NCI-H524 treated with DMSO at 0.1 percent for 48 hours (cell line): Measurements from ENCODE around the gene OR51B4.
"Not testable (repeated sequence)": the region's sequence is repeated elsewhere in the genome, so short reads cannot be mapped to it uniquely, and the experiment has no call there.

ENCODE experiments used
- DNase-seq: peaks from one replicate; lab custom pipeline; 2025; lab: John Stamatoyannopoulos, UW

Gene OR51B4

DNA sequence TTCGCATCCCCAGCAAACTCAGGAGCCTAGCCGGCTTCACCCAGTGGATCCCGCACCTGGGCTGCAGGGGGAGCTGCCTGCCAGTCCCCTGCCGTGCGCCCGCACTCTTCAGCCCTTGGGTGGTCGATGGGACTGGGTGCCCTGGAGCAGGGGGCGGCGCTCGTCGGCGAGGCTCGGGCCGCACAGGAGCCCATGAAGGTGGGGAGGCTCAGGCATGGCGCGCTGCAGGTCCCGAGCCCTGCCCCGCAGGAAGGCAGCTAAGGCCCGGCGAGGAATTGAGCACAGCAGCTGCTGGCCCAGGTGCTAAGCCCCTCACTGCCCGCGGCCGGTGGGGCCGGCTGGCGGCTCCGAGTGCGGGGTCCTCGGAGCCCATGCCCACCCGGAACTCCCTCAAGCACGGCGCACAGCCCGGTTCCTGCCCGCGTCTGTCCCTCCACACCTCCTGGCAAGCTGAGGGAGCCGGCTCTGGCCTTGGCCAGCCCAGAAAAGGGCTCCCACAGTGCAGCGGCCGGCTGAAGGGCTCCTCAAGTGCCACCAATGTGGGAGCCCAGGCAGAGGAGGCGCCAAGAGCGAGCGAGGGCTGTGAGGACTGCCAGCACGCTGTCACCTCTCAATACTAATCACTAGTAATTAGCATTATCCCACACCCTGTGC is 7.3 kb downstream of the OR51B4 start:
- not testable (repeated sequence) for DNase-seq

DNA sequence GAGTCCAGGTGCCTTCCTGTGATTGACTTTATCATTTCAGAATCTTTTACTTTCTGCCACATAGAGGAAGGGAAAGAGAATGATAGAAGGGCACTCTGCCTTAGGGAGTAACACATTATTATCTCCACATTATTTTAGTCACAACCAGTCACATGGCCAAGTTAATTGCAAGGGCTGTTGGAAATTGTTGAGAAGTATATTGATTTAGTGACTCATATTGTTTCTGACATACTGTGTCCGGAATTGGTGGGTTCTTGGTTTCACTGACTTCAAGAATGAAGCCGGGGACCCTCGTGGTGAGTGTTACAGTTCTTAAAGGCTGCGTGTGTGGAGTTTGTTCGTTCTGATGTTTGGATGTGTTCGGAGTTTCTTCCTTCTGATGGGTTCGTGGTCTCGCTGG is 8.7 kb downstream of the OR51B4 start:
- DNase-seq = no peak

DNA sequence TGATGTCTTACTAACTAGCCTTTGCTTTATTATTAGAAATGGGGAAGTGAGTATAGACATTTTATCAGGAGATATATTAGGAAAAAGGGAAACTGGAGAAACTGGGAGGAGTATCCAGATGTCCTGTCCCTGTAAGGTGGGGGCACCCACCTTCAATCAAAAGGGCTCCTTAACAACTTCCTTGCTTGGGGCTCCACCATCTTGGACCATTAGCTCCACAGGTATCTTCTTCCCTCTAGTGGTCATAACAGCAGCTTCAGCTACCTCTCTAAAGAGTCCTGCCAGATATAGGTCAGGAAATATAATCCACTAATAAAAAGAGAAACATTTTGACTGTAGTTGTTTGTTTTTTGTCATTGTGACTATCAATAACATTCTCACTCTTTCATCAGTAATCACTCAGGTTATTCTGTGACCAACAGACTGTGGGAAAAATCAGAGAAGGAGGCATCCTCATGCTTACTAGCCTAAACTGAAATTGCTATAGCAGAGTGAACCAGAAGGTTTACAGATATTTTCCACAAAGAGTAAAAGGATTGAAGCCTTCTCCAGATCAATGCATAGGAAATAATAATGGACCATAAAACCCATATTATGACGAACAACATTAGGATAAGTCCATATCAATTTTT is 10.4 kb downstream of the OR51B4 start:
- peak; percentile 15 for DNase-seq

DNA sequence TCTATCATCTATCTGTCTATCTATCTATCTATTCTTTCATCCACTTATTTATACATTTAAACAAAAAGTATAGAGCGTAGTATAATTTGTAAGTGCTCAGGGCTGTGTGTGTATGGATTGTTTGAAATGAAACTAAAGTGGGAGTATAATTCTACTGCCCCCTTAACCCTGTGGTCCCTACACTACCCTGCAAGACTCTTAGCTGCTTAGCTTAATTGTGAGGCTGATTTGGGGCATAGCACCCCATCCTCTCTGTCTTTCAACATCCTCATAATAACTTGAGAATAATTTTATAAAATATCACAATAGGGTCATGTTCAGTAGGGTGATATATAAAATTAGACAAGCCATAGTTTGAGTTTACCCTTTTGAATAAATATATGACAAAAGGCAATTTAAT is 11.6 kb downstream of the OR51B4 start:
- no peak for DNase-seq

DNA sequence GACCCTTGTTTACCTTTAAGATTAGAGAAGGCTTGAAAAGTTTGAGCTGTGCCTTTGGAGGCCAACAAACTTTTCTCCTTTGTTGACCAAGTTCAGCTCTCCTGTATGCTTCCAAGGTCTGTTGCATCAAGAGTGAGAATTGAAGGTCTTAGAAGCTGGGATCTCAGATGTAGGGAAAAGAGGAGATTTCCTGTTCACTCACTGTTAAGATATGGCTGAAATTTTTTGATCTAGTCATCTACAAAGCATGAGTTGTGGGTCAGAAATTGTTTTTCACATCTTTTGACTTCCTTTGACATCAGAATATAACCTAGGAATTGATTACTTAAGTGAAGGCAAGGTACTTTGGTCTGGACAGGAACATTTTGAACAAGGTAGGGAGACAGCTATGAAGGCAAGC is 12.1 kb downstream of the OR51B4 start:
- DNase-seq = no peak

DNA sequence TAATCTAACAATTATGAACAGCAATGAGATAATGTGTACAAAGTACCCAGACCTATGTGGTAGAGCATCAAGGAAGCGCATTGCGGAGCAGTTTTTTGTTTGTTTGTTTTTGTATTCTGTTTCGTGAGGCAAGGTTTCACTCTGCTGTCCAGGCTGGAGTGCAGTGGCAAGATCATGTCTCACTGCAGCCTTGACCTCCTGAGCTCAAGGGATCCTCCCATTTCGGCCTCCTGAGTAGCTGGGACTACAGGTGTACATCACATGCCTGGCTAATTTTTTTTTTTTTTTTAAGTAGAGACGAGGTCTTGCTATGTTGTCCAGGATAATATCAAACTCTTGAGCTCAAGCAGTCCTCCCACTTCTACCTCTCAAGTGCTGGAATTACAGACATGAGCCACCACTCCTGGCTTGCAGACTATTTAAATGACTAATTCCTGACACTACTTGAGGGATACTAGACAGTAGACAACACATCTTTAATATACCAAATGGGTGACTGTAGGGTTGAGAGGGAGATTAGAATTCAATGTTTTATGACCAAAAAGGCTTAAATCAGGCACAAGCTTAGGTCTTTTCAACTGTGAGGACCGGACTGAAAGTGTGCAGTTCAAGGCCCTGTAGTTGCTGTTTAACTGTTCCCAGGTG is 12.7 kb downstream of the OR51B4 start:
- DNase-seq = no peak

DNA sequence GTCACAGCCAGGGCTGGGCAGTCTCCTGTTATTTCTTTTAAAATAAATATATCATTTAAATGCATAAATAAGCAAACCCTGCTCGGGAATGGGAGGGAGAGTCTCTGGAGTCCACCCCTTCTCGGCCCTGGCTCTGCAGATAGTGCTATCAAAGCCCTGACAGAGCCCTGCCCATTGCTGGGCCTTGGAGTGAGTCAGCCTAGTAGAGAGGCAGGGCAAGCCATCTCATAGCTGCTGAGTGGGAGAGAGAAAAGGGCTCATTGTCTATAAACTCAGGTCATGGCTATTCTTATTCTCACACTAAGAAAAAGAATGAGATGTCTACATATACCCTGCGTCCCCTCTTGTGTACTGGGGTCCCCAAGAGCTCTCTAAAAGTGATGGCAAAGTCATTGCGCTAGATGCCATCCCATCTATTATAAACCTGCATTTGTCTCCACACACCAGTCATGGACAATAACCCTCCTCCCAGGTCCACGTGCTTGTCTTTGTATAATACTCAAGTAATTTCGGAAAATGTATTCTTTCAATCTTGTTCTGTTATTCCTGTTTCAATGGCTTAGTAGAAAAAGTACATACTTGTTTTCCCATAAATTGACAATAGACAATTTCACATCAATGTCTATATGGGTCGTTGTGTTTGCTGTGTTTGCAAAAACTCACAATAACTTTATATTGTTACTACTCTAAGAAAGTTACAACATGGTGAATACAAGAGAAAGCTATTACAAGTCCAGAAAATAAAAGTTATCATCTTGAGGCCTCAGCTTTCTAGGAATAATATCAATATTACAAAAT is 13.4 kb downstream of the OR51B4 start:
- DNase-seq = no peak

DNA sequence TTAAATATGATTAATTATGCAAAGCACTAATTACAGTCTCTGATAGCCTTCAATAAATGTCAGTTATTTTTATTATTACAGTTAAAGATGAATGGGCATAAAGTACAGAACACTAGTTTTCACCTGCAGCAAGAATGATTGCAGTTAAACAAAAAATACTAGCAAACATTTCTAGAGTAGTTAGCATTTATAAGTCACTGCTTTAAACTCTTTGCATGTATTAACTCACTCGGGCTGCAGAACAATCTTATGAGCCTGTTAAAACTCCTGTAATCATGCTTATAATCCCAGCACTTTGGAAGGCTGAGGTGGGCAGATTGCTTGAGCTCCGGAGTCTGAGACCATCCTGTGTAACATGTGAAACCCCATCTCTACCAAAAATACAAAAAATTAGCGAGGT is 14.8 kb downstream of the OR51B4 start:
- DNase-seq = no peak

DNA sequence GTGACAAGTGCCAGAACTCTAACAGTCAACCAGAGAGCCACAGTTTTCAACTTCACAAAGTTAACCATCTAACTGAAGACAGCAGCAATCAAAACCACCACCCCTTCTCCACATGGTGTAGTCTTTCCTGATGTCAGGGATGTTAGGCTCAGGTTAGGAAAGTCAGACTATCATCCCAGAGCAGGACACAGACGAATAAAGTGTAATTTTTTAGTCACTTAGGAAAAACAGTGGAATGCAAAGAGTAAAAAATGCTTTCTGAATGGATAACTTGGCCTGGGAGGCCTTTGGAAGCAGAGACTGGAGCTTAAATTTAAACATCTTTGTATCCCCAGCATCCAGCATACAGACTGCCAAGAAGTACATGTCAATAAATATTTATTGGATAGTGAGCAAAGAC is 15.4 kb downstream of the OR51B4 start:
- DNase-seq = no peak

DNA sequence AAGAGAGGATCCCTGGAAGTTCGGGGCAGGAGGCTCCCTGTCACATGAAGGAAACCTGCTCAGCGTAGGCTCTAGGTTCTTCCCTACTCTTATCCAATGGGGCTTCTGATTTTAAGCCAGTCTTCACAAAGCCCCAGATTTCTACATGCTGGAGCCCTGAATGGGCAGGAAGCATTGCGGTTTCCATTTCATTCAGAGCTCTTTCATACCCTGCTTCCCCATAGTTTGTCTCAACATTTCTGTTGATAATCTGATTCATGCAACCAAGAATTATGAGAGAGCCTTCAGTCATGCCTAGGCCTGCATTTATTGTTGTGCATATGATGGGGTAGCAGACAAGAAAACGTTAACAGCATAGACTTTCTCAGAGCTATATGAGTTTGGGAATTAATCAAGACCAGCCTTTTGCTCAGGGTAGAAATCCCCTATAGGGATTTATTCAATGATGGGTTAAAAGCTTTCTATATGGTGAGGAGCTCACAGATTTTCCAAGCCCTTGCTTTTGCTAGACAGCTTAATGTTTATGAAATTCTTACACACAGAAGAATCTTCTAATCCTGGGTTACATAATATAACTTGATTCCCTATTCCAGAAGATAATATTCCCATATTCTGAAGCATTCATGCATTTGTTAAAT is 15.9 kb downstream of the OR51B4 start:
- no peak for DNase-seq

DNA sequence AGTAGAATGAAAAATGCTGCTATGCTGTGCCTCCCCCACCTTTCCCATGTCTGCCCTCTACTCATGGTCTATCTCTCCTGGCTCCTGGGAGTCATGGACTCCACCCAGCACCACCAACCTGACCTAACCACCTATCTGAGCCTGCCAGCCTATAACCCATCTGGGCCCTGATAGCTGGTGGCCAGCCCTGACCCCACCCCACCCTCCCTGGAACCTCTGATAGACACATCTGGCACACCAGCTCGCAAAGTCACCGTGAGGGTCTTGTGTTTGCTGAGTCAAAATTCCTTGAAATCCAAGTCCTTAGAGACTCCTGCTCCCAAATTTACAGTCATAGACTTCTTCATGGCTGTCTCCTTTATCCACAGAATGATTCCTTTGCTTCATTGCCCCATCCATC is 17.1 kb downstream of the OR51B4 start:
- DNase-seq = no peak

DNA sequence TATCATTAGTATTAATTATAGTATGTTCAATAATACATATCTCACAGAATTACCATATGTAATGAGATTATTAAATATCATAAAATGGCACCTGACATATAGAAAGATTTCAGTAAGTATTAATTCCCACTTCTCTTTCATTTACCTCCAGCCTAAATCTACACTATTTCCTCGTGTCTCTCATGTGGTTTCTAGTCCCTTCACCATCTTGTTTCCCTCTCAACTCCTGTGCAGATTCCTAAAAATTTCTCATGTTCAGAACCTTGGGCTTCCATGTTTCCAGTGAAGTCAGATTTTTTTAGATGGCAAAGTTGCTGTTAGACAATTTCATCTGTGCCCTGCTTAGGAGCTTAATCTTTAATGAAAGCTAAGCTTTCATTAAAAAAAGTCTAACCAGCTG is 17.9 kb downstream of the OR51B4 start:
- no peak for DNase-seq

DNA sequence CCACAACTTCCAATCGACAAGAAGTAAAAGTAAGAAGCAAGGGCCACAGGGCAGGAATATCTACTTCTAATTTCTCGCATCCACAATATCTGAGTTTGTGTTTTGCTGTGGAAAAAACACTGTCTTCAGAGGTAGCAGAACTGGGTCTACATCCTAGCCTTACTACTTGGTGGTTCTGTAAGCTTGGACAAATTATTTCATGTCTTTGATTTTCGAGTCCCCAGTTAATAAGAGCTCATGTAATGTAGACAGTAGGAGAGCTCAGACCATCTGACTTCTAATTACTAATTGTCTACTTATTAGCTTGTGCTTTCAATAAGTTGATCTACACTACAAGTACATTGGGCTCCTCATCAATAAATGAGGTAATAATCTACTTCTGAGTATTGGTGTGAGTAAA is 18.7 kb downstream of the OR51B4 start:
- no peak for DNase-seq

DNA sequence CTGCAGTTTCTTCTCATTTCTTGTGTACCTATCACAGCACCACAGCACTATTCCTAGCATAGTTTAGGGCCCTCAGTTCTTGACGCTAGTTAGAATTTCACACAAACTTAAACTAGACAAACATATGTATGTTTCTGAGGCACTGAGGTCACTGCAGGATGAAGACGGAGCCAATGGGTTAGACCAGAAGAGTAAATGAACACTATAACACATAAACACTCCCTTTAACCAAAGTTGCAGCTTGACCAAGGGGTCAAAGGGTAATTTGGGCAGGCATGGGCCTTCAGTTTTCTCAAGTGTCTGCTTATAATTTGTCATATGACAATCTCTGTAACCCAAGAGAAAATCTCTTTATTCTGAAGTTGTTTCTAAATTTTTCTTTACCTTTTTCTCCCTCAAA is 19.1 kb downstream of the OR51B4 start:
- DNase-seq = no peak

DNA sequence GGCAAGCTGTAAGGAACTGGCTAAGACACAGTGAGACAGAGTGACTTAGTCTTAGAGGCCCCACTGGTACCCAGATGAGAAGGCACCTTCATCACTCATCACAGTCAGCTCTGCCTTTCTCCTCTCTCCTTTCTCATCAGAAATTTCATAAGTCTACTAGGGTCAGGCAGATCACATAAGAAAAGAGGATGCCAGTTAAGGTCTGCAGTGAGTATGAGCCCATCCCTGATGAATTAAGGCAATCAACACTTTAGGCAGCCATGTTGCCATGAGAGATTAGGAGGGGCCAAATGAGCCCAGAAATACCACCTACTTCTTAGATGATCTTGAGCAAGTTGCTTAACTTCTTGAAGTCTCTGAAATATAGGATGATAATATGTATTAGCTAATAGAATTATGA is 20.1 kb downstream of the OR51B4 start:
- no peak for DNase-seq

DNA sequence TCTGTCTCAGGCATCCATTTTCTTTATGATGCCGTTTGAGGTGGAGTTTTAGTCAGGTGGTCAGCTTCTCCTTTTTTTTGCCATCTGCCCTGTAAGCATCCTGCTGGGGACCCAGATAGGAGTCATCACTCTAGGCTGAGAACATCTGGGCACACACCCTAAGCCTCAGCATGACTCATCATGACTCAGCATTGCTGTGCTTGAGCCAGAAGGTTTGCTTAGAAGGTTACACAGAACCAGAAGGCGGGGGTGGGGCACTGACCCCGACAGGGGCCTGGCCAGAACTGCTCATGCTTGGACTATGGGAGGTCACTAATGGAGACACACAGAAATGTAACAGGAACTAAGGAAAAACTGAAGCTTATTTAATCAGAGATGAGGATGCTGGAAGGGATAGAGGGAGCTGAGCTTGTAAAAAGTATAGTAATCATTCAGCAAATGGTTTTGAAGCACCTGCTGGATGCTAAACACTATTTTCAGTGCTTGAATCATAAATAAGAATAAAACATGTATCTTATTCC is 21.1 kb downstream of the OR51B4 start:
- DNase-seq = peak; percentile 33

DNA sequence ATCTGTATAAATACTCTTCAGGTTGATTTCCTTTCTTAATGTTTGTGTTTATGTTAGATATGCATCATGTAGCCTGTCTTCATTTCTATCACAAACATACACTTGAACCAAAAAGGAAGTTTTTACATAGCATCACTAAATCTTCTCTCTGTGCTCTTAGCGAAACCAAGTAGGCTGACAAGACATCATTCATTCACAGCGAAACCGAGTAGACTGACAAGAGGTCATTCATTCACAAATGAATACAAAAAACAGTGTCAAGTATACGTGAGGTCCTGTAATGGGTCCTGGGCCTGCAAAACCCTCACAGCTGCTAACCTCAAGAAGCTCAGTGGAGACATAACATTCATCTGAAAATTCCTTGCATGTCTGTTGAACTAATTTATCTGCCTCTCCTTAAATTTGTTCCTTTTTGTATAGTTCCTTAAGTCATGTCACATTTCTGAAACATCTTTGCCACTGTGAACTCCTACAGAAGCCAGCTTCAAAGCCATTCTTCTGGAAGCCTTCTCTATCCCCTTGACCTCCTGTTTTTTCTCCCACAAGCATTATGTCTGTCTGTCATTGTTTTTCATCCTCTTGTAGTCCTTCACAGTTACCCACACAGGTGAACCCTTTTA is 22.2 kb downstream of the OR51B4 start:
- no peak for DNase-seq

DNA sequence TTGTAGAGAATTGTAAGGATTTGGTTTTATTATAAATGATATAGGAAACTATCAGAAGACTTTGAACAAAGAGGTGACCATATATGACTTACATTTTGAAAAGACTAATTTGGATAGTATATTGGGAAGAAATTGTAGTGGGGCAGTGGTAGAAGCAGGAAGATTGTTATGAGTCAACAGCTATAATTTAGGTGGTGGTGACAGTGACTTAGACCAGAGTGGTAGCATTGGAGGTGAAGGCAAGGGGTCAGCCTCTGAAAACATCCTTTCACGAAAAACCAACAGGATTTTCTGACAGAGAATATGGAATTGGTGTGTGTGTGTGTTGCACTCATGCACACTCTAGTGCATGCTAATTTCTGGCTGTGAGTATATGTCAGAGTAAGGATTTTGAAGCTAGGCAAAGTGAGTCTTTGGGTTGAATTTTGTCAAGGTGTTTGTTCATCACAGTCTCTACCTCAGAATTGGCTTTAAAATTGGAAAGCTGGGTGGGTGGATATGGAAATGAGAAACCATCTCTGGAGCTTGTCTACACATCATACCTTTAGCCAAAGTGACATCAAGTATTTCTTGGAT is 23.9 kb downstream of the OR51B4 start:
- DNase-seq = no peak

DNA sequence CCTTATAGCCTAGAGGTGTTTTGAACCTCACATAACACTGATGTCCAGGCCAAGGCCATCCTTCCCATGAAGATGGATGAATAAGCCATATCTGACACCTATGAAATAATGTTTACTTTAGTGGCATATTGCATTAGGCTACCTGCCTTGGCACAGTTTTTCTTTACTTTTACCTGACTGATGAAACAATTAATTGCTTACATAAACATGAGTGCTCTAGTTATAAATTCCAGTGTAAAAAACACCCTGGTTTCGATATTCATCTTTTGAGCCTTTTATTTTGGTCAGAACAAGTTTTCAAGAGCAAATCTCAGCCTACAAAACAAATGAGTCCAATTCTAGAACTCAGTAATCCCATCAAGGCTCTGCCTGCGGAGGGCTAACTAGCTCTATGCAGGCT is 25.0 kb downstream of the OR51B4 start:
- DNase-seq = no peak

DNA sequence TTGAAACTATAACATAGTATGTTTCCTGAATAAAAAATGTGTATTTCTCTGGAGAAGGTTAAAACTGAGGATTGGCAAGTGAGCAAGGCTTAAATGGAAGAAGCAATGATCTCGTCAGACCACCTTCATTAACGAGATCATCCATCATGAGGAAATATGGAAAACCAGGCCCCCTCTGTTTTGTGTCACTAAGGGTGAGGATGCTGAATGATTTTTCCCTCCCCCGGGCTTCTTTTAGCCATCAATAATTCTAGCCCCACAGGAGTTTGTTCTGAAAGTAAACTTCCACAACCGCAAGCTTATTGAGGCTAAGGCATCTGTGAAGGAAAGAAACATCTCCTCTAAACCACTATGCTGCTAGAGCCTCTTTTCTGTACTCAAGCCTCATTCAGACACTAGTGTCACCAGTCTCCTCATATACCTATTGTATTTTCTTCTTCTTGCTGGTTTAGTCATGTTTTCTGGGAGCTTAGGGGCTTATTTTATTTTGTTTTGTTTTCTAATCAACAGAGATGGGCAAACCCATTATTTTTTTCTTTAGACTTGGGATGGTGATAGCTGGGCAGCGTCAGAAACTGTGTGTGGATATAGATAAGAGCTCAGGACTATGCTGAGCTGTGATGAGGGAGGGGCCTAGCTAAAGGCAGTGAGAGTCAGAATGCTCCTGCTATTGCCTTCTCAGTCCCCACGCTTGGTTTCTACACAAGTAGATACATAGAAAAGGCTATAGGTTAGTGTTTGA is 26.2 kb downstream of the OR51B4 start:
- no peak for DNase-seq

DNA sequence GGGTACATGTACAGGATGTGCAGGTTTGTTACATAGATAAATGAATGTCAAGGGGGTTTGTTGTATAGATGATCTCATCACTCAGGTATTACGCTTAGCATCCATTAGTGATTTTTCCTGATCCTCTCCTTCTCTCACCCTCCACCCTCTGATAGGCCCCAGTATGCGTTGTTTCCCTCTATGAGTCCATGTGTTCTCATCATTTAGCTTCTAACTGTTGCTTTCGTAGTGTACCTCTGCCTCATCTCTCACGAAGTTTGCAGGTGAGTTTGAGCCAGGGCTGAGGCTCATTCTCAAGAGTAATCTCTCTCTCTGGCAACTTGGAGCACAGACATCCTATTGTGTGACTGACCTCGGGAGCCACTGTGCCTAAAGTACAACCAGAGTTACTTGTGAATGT is 27.4 kb downstream of the OR51B4 start:
- no peak for DNase-seq
